ENCODE measurements around the gene HEXIM1. TPM values are rescaled to one million over a fixed set of nuclear protein-coding genes. Genes with fewer than 3 reads are reported as not detected.

HEXIM1 gene
- 14.1 TPM for total RNA-seq

GRCh38 chr17:45148183-45149036, at the start of gene HEXIM1:
TSS of gene HEXIM1 (plus strand) at chr17:45148475. CDS start at chr17:45149191, 716 bp downstream.

GRCh38 chr17:45132320-45132571, 16.0 kb upstream of the HEXIM1 start, which contains the start of gene PLCD3:
TSS of gene PLCD3 (minus strand) at chr17:45132515. CDS start at chr17:45132410, 105 bp downstream.

GRCh38 chr17:45135192-45135977, 12.9 kb upstream of the HEXIM1 start, which contains the start of gene ACBD4:
TSS of gene ACBD4 (plus strand) at chr17:45135687. CDS start at chr17:45136145, 458 bp downstream.

GRCh38 chr17:45161288-45162024, 13.2 kb downstream of the HEXIM1 start, which contains the start of gene HEXIM2:
TSS of gene HEXIM2 (plus strand) at chr17:45161875. CDS start at chr17:45162794, 919 bp downstream.

Small RNA genes within 50 kb of the gene (small RNA-seq; reads per million reads assigned to genes)
- gene MIR6784 = not detected

Other genes with a start within 250 kb of the HEXIM1 start
- 101 TPM for gene EFTUD2, start 249.0 kb upstream of the HEXIM1 start, total RNA-seq
- 1,198 TPM for gene GFAP, start 233.0 kb upstream of the HEXIM1 start, total RNA-seq
- 1.4 TPM for gene KIF18B, start 200.7 kb upstream of the HEXIM1 start, total RNA-seq
- gene C1QL1, start 180.2 kb upstream of the HEXIM1 start, total RNA-seq = 8.3 TPM
- gene DCAKD, start 96.8 kb upstream of the HEXIM1 start, total RNA-seq = 49.8 TPM
- 35.1 TPM for gene NMT1, start 87.2 kb upstream of the HEXIM1 start, total RNA-seq
- 14.1 TPM for gene PLCD3, start 16.0 kb upstream of the HEXIM1 start, total RNA-seq
- 3.5 TPM for gene ACBD4, start 12.8 kb upstream of the HEXIM1 start, total RNA-seq
- gene HEXIM2, start 13.4 kb downstream of the HEXIM1 start, total RNA-seq = 10.4 TPM
- gene FMNL1, start 73.4 kb downstream of the HEXIM1 start, total RNA-seq = 11.1 TPM
- not detected for gene SPATA32, start 113.6 kb downstream of the HEXIM1 start, total RNA-seq
- 1.6 TPM for gene MAP3K14, start 168.5 kb downstream of the HEXIM1 start, total RNA-seq

Data from diencephalon (tissue), 1 donor.